CD14-positive monocyte (primary cell): ENCODE results near the gene PKMYT1. TPM values are rescaled to one million over a fixed set of nuclear protein-coding genes. Genes with fewer than 3 reads are reported as not detected.

ENCODE experiments used
- DNase-seq, 3 donors: peaks; one replicate each; pipeline ENCODE4 v3.0.0-alpha.2; 2011 to 2022
- H2AFZ ChIP-seq: 2 replicates; pipeline ENCODE4 v1.6.0; 2012; ENCODE audit warnings: mild to moderate bottlenecking, low read depth, low read length, inconsistent platforms; ENCODE audit not compliant: insufficient read depth, poor library complexity, severe bottlenecking
- H3K27ac ChIP-seq, 2 donors: 1 replicate in 1 of 2; 2 replicates in 1 of 2; pipeline ENCODE4 v1.5.1; 2012 to 2013; ENCODE audit warnings: low read length in 2 of 2, control low read depth in 1 of 2, inconsistent platforms in 1 of 2, low read depth in 1 of 2, mild to moderate bottlenecking in 1 of 2
- H3K27me3 ChIP-seq, 2 donors: one replicate each; pipeline versions ENCODE4 v1.6.0 to v1.6.1; 2011 to 2013; ENCODE audit warnings: low read length in 2 of 2; ENCODE audit not compliant: control insufficient read depth in 2 of 2, insufficient read depth in 2 of 2
- H3K36me3 ChIP-seq, 2 donors: replicated peaks in 1 of 2; 1 replicate in 1 of 2; 2 replicates in 1 of 2; pipeline versions ENCODE4 v1.5.1 to v1.6.1; 2012 to 2013; ENCODE audit warnings: low read length in 2 of 2, control low read depth in 1 of 2, inconsistent platforms in 1 of 2, mild to moderate bottlenecking in 1 of 2; ENCODE audit not compliant: insufficient read depth in 2 of 2, control insufficient read depth in 1 of 2
- H3K4me1 ChIP-seq, 2 donors: 1 replicate in 1 of 2; 2 replicates in 1 of 2; pipeline versions ENCODE4 v1.5.1 to v1.6.1; 2012 to 2013; ENCODE audit warnings: low read length in 2 of 2, control low read depth in 1 of 2, inconsistent platforms in 1 of 2, mild to moderate bottlenecking in 1 of 2, moderate library complexity in 1 of 2; ENCODE audit not compliant: insufficient read depth in 2 of 2, control insufficient read depth in 1 of 2
- H3K4me2 ChIP-seq: replicated peaks from 2 replicates; pipeline ENCODE3; 2012; ENCODE audit warnings: low read length, moderate library complexity, mild to moderate bottlenecking; ENCODE audit not compliant: poor library complexity, severe bottlenecking; ENCODE audit errors: extremely low read depth
- H3K4me3 ChIP-seq, 3 experiments: fragments of 200-600 bp in 1 of 3; sonication (generic) in 1 of 3; replicated peaks in 1 of 3; 1 replicate in 2 of 3; 2 replicates in 1 of 3; pipeline ENCODE4 v1.5.1; 2011 to 2013; ENCODE audit warnings: low read length in 3 of 3, mild to moderate bottlenecking in 3 of 3, control low read depth in 2 of 3, low read depth in 2 of 3, inconsistent platforms in 1 of 3, moderate library complexity in 1 of 3
- H3K79me2 ChIP-seq: 2 replicates; pipeline ENCODE4 v1.6.0; 2012; ENCODE audit warnings: mild to moderate bottlenecking, control low read depth, inconsistent platforms, low read length, moderate library complexity; ENCODE audit not compliant: insufficient read depth
- H3K9ac ChIP-seq: 2 replicates; pipeline ENCODE4 v1.6.0; 2017; ENCODE audit warnings: low read length, mild to moderate bottlenecking; ENCODE audit not compliant: insufficient read depth, poor library complexity, severe bottlenecking
- H3K9me3 ChIP-seq, 2 donors: replicated peaks in 1 of 2; 1 replicate in 1 of 2; 2 replicates in 1 of 2; pipeline versions ENCODE4 v1.5.1 to v1.6.1; 2012 to 2013; ENCODE audit warnings: low read length in 2 of 2, control low read depth in 1 of 2; ENCODE audit not compliant: control insufficient read depth in 1 of 2, insufficient read depth in 1 of 2
- H4K20me1 ChIP-seq: 2 replicates; pipeline ENCODE4 v1.6.0; 2012; ENCODE audit warnings: mild to moderate bottlenecking, low read length, control low read depth, moderate library complexity; ENCODE audit not compliant: insufficient read depth
- H3K27ac Mint-ChIP-seq, 7 donors: one replicate each; pipeline ENCODE4 v1.8.0; 2020; ENCODE audit warnings: mild to moderate bottlenecking in 7 of 7, mixed read lengths in 7 of 7, moderate library complexity in 6 of 7, inconsistent platforms in 2 of 7
- H3K27me3 Mint-ChIP-seq, 3 donors: one replicate each; pipeline ENCODE4 v1.8.0; 2021 to 2022; ENCODE audit warnings: low read depth in 3 of 3, mild to moderate bottlenecking in 3 of 3, mixed read lengths in 3 of 3, moderate library complexity in 3 of 3, inconsistent platforms in 1 of 3
- H3K36me3 Mint-ChIP-seq, 2 donors: one replicate each; pipeline ENCODE4 v1.8.0; 2020; ENCODE audit warnings: mixed read lengths in 2 of 2, inconsistent platforms in 1 of 2, mild to moderate bottlenecking in 1 of 2
- H3K4me1 Mint-ChIP-seq: one replicate; pipeline ENCODE4 v1.8.0; 2020; ENCODE audit warnings: mild to moderate bottlenecking, mixed read lengths
- H3K4me3 Mint-ChIP-seq, 2 donors: one replicate each; pipeline ENCODE4 v1.8.0; 2020; ENCODE audit warnings: mild to moderate bottlenecking in 2 of 2, mixed read lengths in 2 of 2, moderate library complexity in 1 of 2
- H3K9me3 Mint-ChIP-seq, 7 donors: one replicate each; pipeline ENCODE4 v1.8.0; 2020 to 2022; ENCODE audit warnings: mixed read lengths in 7 of 7, mild to moderate bottlenecking in 6 of 7, moderate library complexity in 6 of 7, inconsistent platforms in 2 of 7
- WGBS: methylation state at CpG from one replicate; pipeline ENCODE4 v1.1.5; 2013; ENCODE audit warnings: missing lambda C conversion rate; ENCODE audit not compliant: insufficient coverage; 5-methylcytosine and 5-hydroxymethylcytosine counted together
- intact Hi-C, 2 donors: fragments of 100-400 bp; cut with micrococcal nuclease; formaldehyde crosslinking; loops; one replicate each; pipeline versions ENCODE4 v1.15.0 to v1.15.1; 2023
- polyA plus RNA-seq, 3 donors: library from polyadenylated mRNA; depleted of rRNA in 1 of 3; unstranded in 2 of 3; stranded (reverse) in 1 of 3; fragments of 300-500 nt in 2 of 3; fragments of >200 nt in 1 of 3; fragmentation: Illumina TruSeq in 2 of 3; gene quantifications; 1 replicate in 2 of 3; 2 replicates in 1 of 3; pipeline ENCODE4 v1.2.3, GENCODE V29; 2012 to 2021
- TF ChIP-seq, protein P1 (sequence below): fragments of 200-600 bp; IDR thresholded peaks from one replicate; pipeline ENCODE4 v1.8.0; 2022; ENCODE audit warnings: antibody characterized with exemption, mild to moderate bottlenecking

The PKMYT1 gene
- polyA plus RNA-seq, 3 donors = 0.39 to 3.2 (median 3.0) TPM

GRCh38 chr16:3027489-3027795, 47.2 kb upstream of the PKMYT1 start:
- Histone ChIP-seq H3K9ac (no peak overlapping the region), H3K9me3 (peaks cover 0 to 12% of the 10 kb centered on the region in 2 donors), H3K27me3 (peaks cover 18 to 39% of the 10 kb centered on the region in 2 donors), H3K36me3 (peaks cover 19 to 21% of the 10 kb centered on the region in 2 donors), H3K4me1 (peaks cover 40 to 48% of the 10 kb centered on the region in 2 donors), H4K20me1 (peaks cover 57% of the 10 kb centered on the region), H3K4me3 (no peak overlapping the region), H3K79me2 (no peaks in the 10 kb centered on the region), H3K27ac (no peak overlapping the region), H3K4me2 (no peak overlapping the region), H2AFZ (no peak overlapping the region)
- no peak overlapping the region for H3K4me3 Mint-ChIP-seq
- peaks cover 47% of the 10 kb centered on the region for H3K4me1 Mint-ChIP-seq
- TF ChIP-seq, protein P1, sequence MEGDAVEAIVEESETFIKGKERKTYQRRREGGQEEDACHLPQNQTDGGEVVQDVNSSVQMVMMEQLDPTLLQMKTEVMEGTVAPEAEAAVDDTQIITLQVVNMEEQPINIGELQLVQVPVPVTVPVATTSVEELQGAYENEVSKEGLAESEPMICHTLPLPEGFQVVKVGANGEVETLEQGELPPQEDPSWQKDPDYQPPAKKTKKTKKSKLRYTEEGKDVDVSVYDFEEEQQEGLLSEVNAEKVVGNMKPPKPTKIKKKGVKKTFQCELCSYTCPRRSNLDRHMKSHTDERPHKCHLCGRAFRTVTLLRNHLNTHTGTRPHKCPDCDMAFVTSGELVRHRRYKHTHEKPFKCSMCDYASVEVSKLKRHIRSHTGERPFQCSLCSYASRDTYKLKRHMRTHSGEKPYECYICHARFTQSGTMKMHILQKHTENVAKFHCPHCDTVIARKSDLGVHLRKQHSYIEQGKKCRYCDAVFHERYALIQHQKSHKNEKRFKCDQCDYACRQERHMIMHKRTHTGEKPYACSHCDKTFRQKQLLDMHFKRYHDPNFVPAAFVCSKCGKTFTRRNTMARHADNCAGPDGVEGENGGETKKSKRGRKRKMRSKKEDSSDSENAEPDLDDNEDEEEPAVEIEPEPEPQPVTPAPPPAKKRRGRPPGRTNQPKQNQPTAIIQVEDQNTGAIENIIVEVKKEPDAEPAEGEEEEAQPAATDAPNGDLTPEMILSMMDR = no peak
- intact Hi-C loops = loop anchor here in 1 of 2 donors (10.0 kb wide), 1 partner anchor 97 kb away; no protein-coding TSS in a partner anchor
- H3K27me3 Mint-ChIP-seq = peaks cover 31 to 43% (median 41%) of the 10 kb centered on the region in 3 donors
- WGBS = 98% methylated on average over 5 of the region's 8 CpGs
- H3K9me3 Mint-ChIP-seq = peaks cover 0 to 21% (median 6%) of the 10 kb centered on the region in 7 donors
- peaks cover 26 to 27% of the 10 kb centered on the region in 2 donors for H3K36me3 Mint-ChIP-seq
- H3K27ac Mint-ChIP-seq = peak overlapping the region in 1 of 7 donors; percentile 30
- no peak for DNase-seq

DNA sequence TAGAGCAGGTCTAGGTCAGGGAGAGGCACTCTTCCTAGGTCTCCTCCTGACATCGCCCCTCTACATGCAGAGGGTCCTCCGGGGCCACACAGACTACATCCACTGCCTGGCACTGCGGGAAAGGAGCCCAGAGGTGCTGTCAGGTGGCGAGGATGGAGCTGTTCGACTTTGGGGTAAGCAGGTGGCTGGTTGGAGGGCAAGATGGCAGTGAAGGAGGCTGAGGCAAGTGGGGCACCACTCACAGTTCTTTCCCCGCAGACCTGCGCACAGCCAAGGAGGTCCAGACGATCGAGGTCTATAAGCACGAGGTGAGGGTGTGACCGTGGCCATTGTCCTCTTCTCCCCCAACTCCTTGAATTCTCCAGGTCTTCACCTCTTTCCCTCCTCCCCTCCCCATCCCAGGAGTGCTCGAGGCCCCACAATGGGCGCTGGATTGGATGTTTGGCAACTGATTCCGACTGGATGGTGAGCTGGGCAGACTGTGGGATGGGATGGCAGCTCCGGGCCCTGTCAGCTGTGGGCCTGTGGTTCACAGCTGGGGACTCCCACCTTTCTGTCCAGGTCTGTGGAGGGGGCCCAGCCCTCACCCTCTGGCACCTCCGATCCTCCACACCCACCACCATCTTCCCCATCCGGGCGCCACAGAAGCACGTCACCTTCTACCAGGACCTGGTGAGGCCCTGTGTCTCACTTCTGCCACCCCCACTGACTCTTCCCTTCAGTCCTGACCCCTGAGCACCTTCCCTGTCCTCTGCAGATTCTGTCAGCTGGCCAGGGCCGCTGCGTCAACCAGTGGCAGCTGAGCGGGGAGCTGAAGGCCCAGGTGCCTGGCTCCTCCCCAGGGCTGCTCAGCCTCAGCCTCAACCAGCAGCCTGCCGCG, 46.6 kb upstream of the PKMYT1 start:
- Histone ChIP-seq H3K79me2 (no peaks in the 10 kb centered on the region), H3K4me1 (peaks cover 46 to 54% of the 10 kb centered on the region in 2 donors), H3K4me3 (no peak overlapping the region), H3K9me3 (peaks cover 0 to 12% of the 10 kb centered on the region in 2 donors), H3K4me2 (no peak overlapping the region), H2AFZ (no peak overlapping the region), H3K36me3 (peaks cover 19 to 21% of the 10 kb centered on the region in 2 donors), H3K27me3 (peaks cover 15 to 33% of the 10 kb centered on the region in 2 donors), H4K20me1 (peaks cover 63% of the 10 kb centered on the region), H3K9ac (no peak overlapping the region), H3K27ac (no peak overlapping the region)
- Mint-ChIP-seq H3K4me1 (peaks cover 52% of the 10 kb centered on the region), H3K27me3 (peaks cover 25 to 37% (median 35%) of the 10 kb centered on the region in 3 donors), H3K27ac (no peak overlapping the region), H3K9me3 (peaks cover 0 to 21% (median 6%) of the 10 kb centered on the region in 7 donors), H3K36me3 (peaks cover 26 to 27% of the 10 kb centered on the region in 2 donors), H3K4me3 (no peak overlapping the region)
- no peak for DNase-seq
- TF ChIP-seq, protein P1 = no peak
- intact Hi-C loops = loop anchor here in 1 of 2 donors (10.0 kb wide), 1 partner anchor 98 kb away; no protein-coding TSS in a partner anchor
- WGBS = 95% methylated on average over 10 of the region's 24 CpGs
